ENCODE data around the gene DHX36. TPM values are rescaled to one million over a fixed set of nuclear protein-coding genes. Genes with fewer than 3 reads are reported as not detected.

DHX36 gene
- total RNA-seq, 2 donors from 2014 or later, result 67.3 to 69.0 TPM

GRCh38 chr3:154304116-154304786, 20.0 kb downstream of the DHX36 start:
- intact Hi-C loops (cut with DNase I), result no loop called here
- no peak for DNase-seq (ENCODE audit: low spot score)

- no peak for DNase-seq (ENCODE audit: low spot score)
Measured at GRCh38 chr3:154301561-154301960, 22.7 kb downstream of the DHX36 start.

GRCh38 chr3:154294016-154294415, 30.3 kb downstream of the DHX36 start:
- no peak for DNase-seq (ENCODE audit: low spot score)
- intact Hi-C loops (cut with DNase I), result no loop called here

More at GRCh38 chr3:154301561-154301960, 22.7 kb downstream of the DHX36 start:
- intact Hi-C loops (cut with DNase I), result no loop called here

GRCh38 chr3:154290187-154290586, 34.1 kb downstream of the DHX36 start:
- DNase-seq (ENCODE audit: low spot score), result peak; percentile 65
- intact Hi-C loops (cut with DNase I), result no loop called here

- DNase-seq (ENCODE audit: low spot score), result no peak
- intact Hi-C loops (cut with DNase I), result no loop called here
Measured at GRCh38 chr3:154285221-154285620, 39.1 kb downstream of the DHX36 start.

GRCh38 chr3:154280161-154280560, 44.1 kb downstream of the DHX36 start:
- intact Hi-C loops (cut with DNase I), result no loop called here
- DNase-seq (ENCODE audit: low spot score), result no peak

GRCh38 chr3:154275965-154276364, 48.3 kb downstream of the DHX36 start:
- DNase-seq (ENCODE audit: low spot score), result no peak
- intact Hi-C loops (cut with DNase I), result no loop called here

GRCh38 chr3:154275292-154275691, 49.0 kb downstream of the DHX36 start:
- no peak for DNase-seq (ENCODE audit: low spot score)
- intact Hi-C loops (cut with DNase I), result no loop called here

- intact Hi-C loops (cut with DNase I), result no loop called here
- DNase-seq (ENCODE audit: low spot score), result no peak
Measured at GRCh38 chr3:154274348-154274747, 49.9 kb downstream of the DHX36 start.

- intact Hi-C loops (cut with DNase I), result no loop called here
- DNase-seq (ENCODE audit: low spot score), result no peak
Measured at GRCh38 chr3:154273381-154273780, 50.9 kb downstream of the DHX36 start.

- DNase-seq (ENCODE audit: low spot score), result no peak
- intact Hi-C loops (cut with DNase I), result loop anchor here (10.0 kb wide), 2 partner anchors 160 to 260 kb away; no protein-coding TSS in a partner anchor
Measured at GRCh38 chr3:154254527-154254926, 69.8 kb downstream of the DHX36 start.

- intact Hi-C loops (cut with DNase I), result loop anchor here (10.0 kb wide), 2 partner anchors 158 to 258 kb away; no protein-coding TSS in a partner anchor
- DNase-seq (ENCODE audit: low spot score), result peak; percentile 97
Measured at GRCh38 chr3:154252759-154253638, 71.3 kb downstream of the DHX36 start.

- DNase-seq (ENCODE audit: low spot score), result no peak
- intact Hi-C loops (cut with DNase I), result loop anchor here (10.0 kb wide), 2 partner anchors 157 to 257 kb away; no protein-coding TSS in a partner anchor
Measured at GRCh38 chr3:154251610-154252009, 72.7 kb downstream of the DHX36 start.

GRCh38 chr3:154250291-154250690, 74.0 kb downstream of the DHX36 start:
- intact Hi-C loops (cut with DNase I), result loop anchor here (10.0 kb wide), 2 partner anchors 155 to 255 kb away; no protein-coding TSS in a partner anchor
- no peak for DNase-seq (ENCODE audit: low spot score)

GRCh38 chr3:154247806-154248415, 76.4 kb downstream of the DHX36 start:
- no peak for DNase-seq (ENCODE audit: low spot score)
- intact Hi-C loops (cut with DNase I), result loop anchor here (1.0 to 10.0 kb wide), 3 partner anchors 36 to 1203 kb away; partner anchors contain the start of gene ARHGEF26 (in 1 of the 2)

- intact Hi-C loops (cut with DNase I), result loop anchor here in 1 of 2 donors (10.0 kb wide), 2 partner anchors 120 to 1200 kb away; partner anchors contain the start of gene ARHGEF26
- DNase-seq (ENCODE audit: low spot score), result no peak
Measured at GRCh38 chr3:154244644-154245043, 79.6 kb downstream of the DHX36 start.

- intact Hi-C loops (cut with DNase I), result loop anchor here in 1 of 2 donors (10.0 kb wide), 2 partner anchors 119 to 1199 kb away; partner anchors contain the start of gene ARHGEF26
- no peak for DNase-seq (ENCODE audit: low spot score)
Measured at GRCh38 chr3:154243353-154243752, 80.9 kb downstream of the DHX36 start.

GRCh38 chr3:154242766-154243165, 81.5 kb downstream of the DHX36 start:
- intact Hi-C loops (cut with DNase I), result loop anchor here in 1 of 2 donors (10.0 kb wide), 2 partner anchors 118 to 1198 kb away; partner anchors contain the start of gene ARHGEF26
- no peak for DNase-seq (ENCODE audit: low spot score)

- no peak for DNase-seq (ENCODE audit: low spot score)
- intact Hi-C loops (cut with DNase I), result loop anchor here in 1 of 2 donors (10.0 kb wide), 2 partner anchors 117 to 1197 kb away; partner anchors contain the start of gene ARHGEF26
Measured at GRCh38 chr3:154241496-154241895, 82.8 kb downstream of the DHX36 start.
